Ascending aorta (tissue), 2 donors: ENCODE data around the gene MMP1. TPM values are rescaled to one million over a fixed set of nuclear protein-coding genes. Genes with fewer than 3 reads are reported as not detected.

Experiments
- DNase-seq, 2 donors: peaks; one replicate each; pipeline ENCODE4 v3.0.0-alpha.2; 2019; ENCODE audit warnings: low spot score in 2 of 2
- H3K27ac ChIP-seq, 2 donors: fragments of 200-600 bp; sonication (generic); one replicate each; pipeline ENCODE4 v1.5.1; 2016 to 2017; ENCODE audit warnings: mild to moderate bottlenecking in 1 of 2
- H3K27me3 ChIP-seq: fragments of 200-600 bp; sonication (generic); one replicate; pipeline ENCODE4 v1.5.1; 2017
- H3K36me3 ChIP-seq, 2 donors: fragments of 200-600 bp; sonication (generic); one replicate each; pipeline ENCODE4 v1.5.1; 2016
- H3K4me1 ChIP-seq, 2 donors: fragments of 200-600 bp; sonication (generic); one replicate each; pipeline ENCODE4 v1.5.1; 2016 to 2017; ENCODE audit warnings: mild to moderate bottlenecking in 1 of 2
- H3K4me3 ChIP-seq, 2 donors: fragments of 200-600 bp; sonication (generic); one replicate each; pipeline ENCODE4 v1.5.1; 2016 to 2017; ENCODE audit warnings: mild to moderate bottlenecking in 1 of 2
- H3K9me3 ChIP-seq, 2 donors: fragments of 200-600 bp; sonication (generic); one replicate each; pipeline ENCODE4 v1.5.1; 2016
- intact Hi-C: fragments of 100-400 bp; cut with DNase I; formaldehyde crosslinking; loops from one replicate; pipeline ENCODE4 v1.15.1; 2023
- total RNA-seq: library from RNA; depleted of rRNA; stranded (reverse); fragments of >200 nt; gene quantifications from one replicate; pipeline ENCODE4 v1.1.0, GENCODE V29; 2016
- TF ChIP-seq, protein P1 (sequence below), 3 experiments: fragments of 200-600 bp in 2 of 3; fragments of 450-650 bp in 1 of 3; sonication (generic) in 2 of 3; IDR thresholded peaks; one replicate each; pipeline ENCODE4 v1.5.1; 2016 to 2019; ENCODE audit warnings: antibody characterized with exemption in 3 of 3, mild to moderate bottlenecking in 1 of 3, moderate library complexity in 1 of 3

Gene MMP1
- total RNA-seq, 1 donor from 2014 or later: not detected

DNA sequence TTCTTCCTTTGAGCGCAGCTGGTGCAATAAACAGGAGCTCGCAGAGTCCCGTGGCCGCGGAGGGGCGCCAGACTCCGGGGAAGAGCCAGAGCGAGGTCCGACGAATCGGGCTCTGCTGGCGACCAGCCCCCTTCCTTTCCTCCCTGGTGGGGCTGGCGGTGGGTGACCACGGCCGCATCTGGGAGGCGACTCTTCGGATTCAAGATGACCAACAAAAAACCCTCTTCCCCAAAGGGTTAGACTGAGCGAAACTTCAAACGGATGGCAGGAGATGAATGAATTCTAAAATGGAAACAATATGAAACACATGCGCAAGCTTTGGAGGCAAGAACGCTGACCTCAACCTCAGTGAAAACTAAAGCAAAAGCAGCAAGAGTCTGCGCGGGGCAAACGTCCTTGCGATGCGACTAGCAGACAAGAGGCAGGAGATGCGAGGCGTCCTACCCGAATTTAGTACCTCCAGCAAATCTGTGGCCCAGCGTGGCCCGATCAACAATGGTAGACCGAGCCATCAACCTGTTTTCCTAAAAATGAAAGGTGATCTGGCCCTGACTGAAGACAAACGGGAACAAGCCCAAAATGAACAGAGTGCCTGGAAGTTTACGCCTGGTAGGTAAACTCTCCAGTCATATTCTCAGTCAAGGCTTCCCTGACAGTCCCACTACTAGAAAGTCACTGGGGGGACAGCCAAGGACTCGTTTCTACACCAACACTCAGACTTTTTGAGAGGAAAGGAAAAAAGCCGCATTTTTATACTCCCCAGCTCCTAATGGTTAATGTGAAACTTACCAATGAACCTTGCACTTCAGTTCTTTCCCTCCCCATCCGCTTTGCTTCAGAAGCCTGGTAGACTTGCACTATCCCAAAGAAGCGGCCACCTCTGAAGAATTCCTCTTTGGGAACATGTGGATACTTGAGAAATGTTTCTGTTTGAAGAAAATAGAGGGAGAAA lies 33.8 kb upstream of the MMP1 start:
- no peak for DNase-seq
- no peak overlapping the region for H3K27ac ChIP-seq

GRCh38 chr11:102831128-102831488 lies 33.1 kb upstream of the MMP1 start:
- TF ChIP-seq, protein P1, sequence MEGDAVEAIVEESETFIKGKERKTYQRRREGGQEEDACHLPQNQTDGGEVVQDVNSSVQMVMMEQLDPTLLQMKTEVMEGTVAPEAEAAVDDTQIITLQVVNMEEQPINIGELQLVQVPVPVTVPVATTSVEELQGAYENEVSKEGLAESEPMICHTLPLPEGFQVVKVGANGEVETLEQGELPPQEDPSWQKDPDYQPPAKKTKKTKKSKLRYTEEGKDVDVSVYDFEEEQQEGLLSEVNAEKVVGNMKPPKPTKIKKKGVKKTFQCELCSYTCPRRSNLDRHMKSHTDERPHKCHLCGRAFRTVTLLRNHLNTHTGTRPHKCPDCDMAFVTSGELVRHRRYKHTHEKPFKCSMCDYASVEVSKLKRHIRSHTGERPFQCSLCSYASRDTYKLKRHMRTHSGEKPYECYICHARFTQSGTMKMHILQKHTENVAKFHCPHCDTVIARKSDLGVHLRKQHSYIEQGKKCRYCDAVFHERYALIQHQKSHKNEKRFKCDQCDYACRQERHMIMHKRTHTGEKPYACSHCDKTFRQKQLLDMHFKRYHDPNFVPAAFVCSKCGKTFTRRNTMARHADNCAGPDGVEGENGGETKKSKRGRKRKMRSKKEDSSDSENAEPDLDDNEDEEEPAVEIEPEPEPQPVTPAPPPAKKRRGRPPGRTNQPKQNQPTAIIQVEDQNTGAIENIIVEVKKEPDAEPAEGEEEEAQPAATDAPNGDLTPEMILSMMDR (IDR thresholded peaks at IDR 0.05): no peak
- no peak overlapping the region for H3K27ac ChIP-seq

More for the DNA sequence above, 33.8 kb upstream of the MMP1 start:
- TF ChIP-seq, protein P1 (IDR thresholded peaks at IDR 0.05): peak in 1 of 3 experiments; percentile 40
- intact Hi-C loops: loop anchor here (2.0 kb wide), 1 partner anchor 111 kb away; no protein-coding TSS in a partner anchor
- no peaks in the 10 kb centered on the region for H3K27me3 ChIP-seq
- no peaks in the 10 kb centered on the region for H3K36me3 ChIP-seq
- no peaks in the 10 kb centered on the region for H3K4me1 ChIP-seq
- no peaks in the 10 kb centered on the region for H3K9me3 ChIP-seq
- peak overlapping the region; percentile 16 to 19 for H3K4me3 ChIP-seq

DNA sequence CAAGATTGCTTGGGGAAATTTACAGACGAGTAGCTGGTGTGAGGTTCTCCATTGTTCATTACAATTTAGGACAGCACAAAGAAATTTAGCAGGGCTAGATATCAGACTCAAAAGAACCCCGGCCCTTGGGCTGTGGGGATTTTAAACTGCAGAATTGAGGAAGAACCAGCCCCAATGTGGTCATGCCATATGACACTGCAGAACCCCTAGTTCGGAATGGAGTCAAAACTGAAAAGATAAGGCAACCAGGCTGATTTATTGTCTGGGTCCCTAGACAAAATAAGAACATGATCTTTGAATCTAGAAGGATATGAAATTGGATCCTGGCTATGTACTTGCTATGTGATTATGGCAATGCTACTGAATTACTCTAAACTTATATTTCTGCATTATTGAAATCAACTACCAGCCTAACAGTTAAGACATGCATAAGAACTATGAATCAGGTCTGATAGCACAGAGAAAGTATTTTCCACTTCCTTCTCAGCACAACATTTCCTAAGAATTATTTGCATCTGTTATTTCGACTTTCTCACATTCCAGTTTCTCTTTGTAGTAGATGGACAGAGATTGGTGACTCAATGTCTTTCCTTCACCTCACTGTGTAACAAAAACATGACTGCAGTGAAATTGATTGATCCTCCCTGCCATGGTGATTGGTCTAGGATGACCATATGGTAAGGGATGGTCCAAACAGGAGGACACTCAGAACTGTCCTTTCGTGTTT lies 32.2 kb upstream of the MMP1 start:
- H3K27me3 ChIP-seq: no peaks in the 10 kb centered on the region
- no peaks in the 10 kb centered on the region for H3K9me3 ChIP-seq
- no peak overlapping the region for H3K27ac ChIP-seq
- TF ChIP-seq, protein P1 (IDR thresholded peaks at IDR 0.05): no peak
- intact Hi-C loops: loop anchor here (2.0 kb wide), 1 partner anchor 113 kb away; no protein-coding TSS in a partner anchor
- no peak overlapping the region for H3K4me3 ChIP-seq
- DNase-seq: no peak
- H3K4me1 ChIP-seq: no peaks in the 10 kb centered on the region
- no peaks in the 10 kb centered on the region for H3K36me3 ChIP-seq

More at GRCh38 chr11:102831128-102831488, 33.1 kb upstream of the MMP1 start:
- DNase-seq: no peak
- Histone ChIP-seq H3K36me3 (no peaks in the 10 kb centered on the region), H3K4me3 (no peak overlapping the region), H3K27me3 (no peaks in the 10 kb centered on the region), H3K4me1 (no peaks in the 10 kb centered on the region), H3K9me3 (no peaks in the 10 kb centered on the region)
- intact Hi-C loops: loop anchor here (2.0 kb wide), 1 partner anchor 112 kb away; no protein-coding TSS in a partner anchor

GRCh38 chr11:102829316-102830000 lies 31.5 kb upstream of the MMP1 start:
- H3K4me3 ChIP-seq: no peak overlapping the region
- no peaks in the 10 kb centered on the region for H3K27me3 ChIP-seq
- TF ChIP-seq, protein P1 (IDR thresholded peaks at IDR 0.05): no peak
- no peaks in the 10 kb centered on the region for H3K36me3 ChIP-seq
- DNase-seq: no peak
- no peak overlapping the region for H3K27ac ChIP-seq
- intact Hi-C loops: no loop called here
- no peaks in the 10 kb centered on the region for H3K9me3 ChIP-seq
- H3K4me1 ChIP-seq: no peaks in the 10 kb centered on the region

DNA sequence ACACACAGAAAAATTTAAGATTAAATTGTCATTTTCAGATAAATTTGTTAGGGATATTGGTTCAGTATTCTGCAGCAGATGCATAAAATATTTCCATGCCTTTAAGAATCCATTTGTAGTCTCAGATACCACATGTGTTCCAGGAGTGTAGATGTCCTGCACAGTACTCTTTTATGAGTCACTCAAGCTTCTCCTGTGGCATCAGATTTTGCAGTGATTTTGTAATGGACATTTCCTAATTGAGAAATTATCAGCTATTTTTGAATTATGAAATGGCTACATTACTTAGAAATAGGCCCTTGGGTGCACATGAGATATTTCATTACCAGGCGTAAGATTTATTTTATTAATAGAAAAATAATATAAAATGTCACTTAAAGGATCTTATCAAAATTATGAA lies 26.6 kb upstream of the MMP1 start:
- no peak overlapping the region for H3K4me3 ChIP-seq
- H3K27me3 ChIP-seq: no peaks in the 10 kb centered on the region
- no peak overlapping the region for H3K27ac ChIP-seq
- no peak for DNase-seq
- no peaks in the 10 kb centered on the region for H3K36me3 ChIP-seq
- no peaks in the 10 kb centered on the region for H3K4me1 ChIP-seq
- H3K9me3 ChIP-seq: no peaks in the 10 kb centered on the region
- intact Hi-C loops: no loop called here
- TF ChIP-seq, protein P1 (IDR thresholded peaks at IDR 0.05): no peak
